Measurements from ENCODE around the gene VIPR1.

VIPR1 gene

DNA sequence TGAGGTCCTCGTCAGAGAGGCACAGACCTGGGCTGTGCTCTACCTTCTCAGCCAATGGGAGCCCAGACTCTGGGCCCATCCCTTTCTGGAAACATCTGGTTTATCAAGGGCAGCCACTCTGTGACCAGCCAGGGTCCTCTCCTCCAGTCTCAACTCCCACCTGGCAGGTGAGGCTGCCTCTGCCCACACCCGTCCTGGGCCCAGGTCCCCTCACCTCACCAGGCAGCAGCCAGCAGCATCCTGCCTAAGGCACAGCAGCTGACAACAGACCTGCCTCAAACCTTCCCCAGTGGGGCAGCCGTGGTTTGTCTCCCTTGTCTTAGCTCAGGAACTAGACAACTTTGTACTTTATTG is 8.7 kb upstream of the VIPR1 start:
- DNase-seq (ENCODE audit: low spot score) = no peak

DNA sequence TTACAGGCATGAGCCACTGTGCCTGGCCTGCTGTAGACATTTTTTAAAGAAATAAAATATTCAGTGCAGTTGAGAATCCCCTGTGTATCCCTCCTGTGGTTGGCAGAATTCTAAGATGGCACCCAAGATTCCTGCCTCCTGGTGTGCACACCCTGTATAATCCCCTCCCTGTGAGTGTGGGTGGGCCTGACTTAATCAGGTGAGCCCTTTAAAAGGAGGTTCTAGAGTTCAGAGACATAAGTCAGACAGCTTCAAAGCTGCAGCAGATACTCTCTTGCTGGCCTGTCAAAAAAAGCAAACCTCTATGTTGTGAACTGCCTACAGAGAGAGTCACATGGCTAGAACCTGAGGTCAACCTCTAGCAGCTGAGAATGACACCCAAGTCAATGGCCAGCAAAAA is 7.0 kb upstream of the VIPR1 start:
- DNase-seq (ENCODE audit: low spot score) = no peak

DNA sequence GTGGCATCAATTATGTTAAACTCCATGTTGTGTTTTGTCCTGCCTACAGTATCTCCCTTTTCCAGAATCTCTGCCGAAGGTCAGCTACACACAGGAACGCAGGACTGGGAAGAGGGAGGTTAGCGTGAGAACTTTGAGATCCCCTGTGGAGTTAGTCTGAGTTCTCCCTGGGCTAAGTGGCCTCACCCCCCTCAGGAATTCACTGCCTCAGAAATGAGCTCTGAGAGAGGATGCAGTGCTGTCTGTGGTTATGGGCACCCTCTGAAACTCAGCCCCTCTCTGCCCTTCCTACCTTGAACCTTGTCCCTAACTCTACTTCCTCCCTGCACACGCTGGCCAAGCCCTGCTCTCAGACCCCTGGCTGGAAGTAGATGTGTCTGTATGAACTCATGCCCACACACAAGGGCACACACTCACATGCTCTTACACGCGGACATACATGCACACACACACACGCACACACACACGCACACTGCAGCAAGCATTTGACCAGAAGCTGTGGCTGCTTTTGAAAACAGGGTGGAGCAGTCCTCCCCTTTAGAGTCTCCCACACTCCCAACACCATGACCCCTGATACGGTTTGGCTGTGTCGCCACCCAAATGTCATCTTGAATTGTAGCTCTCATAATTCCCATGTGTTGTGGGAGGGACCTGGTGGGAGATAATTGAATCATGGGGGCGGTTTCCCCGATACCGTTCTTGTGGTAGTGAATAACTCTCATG is 5.3 kb upstream of the VIPR1 start:
- peak; percentile 27 for DNase-seq (ENCODE audit: low spot score)

DNA sequence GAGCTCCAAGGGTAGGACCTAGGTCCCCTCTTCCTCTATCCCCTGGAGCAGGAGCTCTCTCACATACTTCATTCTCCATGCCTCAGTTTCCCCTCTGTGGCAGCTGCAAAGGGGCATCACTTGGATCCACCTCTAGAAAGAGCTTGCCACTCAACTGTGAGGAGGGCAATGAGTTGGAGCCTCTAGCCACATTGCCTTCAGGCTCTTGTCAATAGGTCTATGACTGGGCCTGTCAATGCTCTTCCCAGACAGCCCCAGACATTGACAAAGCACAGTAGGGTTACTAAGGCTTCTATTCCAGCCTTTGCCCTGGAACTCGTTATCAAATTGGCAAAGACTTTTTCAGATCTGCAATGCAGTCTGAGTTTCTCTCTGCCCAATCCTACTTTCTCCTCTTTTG is 4.4 kb upstream of the VIPR1 start:
- no peak for DNase-seq (ENCODE audit: low spot score)

DNA sequence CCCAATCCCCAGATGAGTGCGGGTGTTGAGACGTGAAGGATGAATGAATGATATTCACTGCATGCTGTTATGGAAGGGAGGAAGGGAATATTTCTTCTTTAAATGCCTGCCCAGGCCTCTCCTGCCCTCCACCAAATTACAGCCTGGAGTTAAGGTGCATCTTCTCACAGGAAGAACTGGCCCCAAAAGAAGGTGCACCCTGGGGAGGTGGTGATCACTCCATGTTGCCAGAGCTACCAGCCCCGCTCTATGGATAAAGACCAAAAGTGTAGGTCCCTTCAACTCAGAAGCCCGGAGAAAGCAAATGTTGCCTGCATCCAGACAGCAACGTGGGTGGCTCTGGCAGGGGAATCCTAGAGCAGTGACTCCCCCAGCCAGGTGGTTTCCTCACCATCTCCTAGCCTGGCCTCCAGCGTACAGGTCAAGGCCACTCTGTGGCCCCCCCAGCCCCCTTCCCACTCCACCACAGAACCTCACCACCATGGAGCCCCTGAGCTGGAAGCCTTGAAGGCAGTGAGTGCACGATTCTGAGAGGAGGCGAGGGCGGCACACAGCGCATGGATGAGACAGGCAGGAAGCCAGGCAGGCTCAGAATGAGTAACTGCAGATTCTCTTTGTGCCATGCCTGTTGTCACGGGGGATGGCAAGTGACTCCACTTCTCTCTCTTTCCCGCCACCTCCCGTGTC is 3.5 kb upstream of the VIPR1 start:
- peak; percentile 77 for DNase-seq (ENCODE audit: low spot score)

DNA sequence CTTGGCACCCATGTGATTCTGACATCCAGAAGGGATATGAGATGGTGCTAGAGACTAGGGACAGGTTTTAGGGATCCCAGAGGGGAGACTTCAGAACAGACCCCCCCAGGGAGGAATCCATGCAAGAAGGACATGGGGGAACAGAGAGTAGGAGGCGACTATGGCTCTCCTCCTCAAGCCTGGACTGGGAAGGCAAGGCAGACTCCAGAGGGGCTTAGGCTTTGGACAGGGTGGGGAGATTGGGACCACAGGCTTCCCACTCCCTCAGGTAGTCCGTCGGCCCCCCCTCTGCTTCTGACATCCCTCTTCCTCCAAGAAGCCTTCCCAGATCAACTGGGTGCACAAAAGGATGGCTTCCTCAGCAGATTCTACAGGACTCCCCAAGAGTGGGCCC is 3.0 kb upstream of the VIPR1 start:
- DNase-seq (ENCODE audit: low spot score) = no peak

DNA sequence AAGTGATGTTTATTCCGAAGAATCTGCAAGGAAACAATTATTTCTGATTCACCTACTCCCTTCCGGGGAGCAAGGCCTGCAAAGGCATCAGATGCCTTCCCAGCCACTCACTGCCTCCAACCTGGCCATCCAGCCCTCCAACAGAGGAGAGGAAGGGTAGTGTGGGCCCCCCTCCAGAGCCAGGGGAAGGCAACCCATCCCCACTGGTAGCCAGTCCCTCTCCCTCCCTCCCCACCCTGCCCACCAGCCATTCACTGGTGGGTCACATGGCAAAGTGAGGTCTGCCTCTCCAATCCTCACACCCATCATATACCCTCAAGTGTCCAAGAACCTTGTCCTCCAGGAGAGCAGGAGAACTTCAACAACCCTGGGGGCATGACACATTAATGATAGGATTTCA is 2.4 kb upstream of the VIPR1 start:
- no peak for DNase-seq (ENCODE audit: low spot score)

DNA sequence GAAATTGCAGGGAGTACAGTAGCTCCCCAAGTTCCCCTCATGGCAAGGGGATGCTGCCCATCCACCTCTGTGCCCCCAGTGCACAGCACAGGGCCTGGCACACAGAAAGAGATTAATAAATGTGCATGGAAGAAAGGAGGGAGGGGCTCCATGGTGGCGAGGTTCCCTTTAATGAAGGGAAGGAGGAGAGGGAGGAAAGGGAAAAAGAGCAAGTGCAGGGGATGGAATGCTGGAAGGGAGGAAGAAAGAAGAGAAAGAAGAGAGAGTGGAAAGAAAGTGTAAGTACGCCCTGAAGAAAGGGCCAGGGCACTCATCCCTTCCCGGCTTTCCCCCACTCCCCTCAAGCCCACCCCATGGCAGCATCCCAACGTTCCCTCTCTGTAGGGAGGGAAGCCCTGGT is 1.5 kb upstream of the VIPR1 start:
- no peak for DNase-seq (ENCODE audit: low spot score)

DNA sequence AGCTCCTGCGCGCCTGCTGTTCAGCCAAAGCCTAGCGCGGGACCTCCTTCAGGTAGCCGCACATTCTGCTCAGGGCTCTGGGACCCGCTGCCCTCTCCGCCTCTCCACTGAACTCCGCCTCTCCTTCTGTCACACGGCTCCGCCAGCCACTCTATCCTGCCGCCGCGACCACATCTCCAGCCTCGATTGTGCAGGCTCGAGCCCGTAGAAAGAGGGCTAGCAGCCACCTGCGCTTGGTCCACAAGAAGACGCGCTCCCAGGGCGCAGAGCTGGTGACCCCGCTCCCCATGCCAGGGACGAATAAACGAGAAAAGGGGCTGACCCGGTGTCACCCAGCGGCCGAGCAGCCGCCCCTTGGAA is 1.1 kb upstream of the VIPR1 start:
- DNase-seq (ENCODE audit: low spot score) = no peak

DNA sequence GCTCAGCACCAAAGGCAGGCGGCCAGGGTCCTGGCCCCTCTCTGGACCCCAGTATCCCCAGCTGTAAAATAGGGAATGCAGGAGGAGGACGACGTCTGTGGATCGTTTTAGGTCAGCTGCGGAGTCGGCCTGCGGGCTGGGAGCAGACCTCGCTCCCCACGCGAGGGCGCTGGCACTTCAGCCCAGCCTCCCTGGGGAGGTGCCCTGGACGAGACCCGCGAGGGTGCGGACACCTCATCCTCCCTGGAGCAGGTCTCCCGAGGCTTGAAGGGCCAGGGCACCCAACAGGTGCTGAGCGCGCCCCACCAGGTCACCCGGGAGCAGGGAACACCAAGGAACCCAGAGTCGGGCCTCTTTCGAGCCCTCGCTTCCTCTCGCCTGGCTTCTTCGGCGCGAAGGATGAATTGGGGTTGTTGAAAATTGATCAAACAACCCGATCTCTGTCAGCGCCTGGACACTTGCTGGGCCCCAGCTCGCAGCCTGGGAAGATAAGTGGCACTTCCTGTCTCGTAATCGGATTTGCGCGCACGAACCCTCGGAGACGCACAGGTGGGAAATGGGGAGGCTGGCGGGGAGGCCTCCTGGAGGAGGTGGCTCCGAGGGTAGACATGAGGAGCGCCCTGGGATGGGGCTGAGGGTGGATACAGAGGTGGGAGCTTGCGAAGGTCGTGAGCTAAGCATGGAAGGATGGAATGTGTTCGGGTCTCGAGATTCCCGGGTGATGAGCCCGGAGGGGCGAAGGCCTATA is 588 bp upstream of the VIPR1 start:
- DNase-seq (ENCODE audit: low spot score) = peak; percentile 30

DNA sequence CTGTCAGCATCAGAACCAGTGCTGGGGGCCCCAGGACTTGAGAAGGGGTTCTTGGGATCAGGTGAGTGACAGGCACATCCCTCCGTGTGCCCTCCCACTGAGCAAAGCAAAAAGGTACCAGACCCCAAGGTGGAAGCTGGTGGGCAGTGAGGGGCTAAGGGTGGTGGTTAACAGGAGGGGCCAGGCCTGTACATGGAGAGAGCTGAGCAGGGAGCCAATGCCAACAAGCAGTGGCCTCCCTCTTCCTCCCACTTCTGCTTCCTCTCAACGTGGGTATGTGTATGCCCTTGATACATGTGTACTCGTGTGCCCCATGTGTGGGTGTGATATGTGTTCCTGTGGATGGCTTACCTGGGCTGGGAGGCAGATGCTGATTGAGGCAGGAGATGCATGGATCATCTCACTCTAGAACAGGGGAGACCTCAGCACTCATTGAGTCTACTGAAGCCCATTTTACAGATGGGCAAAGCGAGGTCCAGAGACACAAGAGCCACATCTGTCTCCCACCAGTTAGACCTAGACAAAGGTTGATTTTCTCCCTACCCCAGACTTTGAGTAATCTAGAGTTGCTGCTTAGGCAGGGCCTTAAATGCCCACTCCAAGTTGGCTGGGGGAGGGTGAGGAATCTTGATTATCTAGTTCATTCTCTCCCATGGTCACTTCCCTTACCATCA is 945 bp downstream of the VIPR1 start:
- no peak for DNase-seq (ENCODE audit: low spot score)

DNA sequence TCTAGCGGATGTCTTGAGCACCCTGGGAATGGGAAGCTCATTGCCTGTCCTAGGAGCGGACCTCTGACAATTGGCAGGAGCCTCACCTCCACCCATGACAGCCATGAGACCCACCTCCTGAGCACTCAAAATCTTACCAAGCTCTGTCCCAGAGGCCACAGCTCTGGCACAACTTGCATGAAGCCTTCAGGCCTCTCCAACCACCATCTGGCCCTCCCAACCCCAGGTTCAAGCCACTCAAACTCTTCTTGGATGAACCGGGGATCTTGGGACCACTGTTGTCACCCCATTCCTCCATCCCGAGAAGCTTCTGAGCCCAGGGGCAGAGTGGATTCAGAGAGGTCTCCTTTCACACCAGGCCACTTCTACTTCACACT is 1.5 kb downstream of the VIPR1 start:
- DNase-seq (ENCODE audit: low spot score) = no peak

DNA sequence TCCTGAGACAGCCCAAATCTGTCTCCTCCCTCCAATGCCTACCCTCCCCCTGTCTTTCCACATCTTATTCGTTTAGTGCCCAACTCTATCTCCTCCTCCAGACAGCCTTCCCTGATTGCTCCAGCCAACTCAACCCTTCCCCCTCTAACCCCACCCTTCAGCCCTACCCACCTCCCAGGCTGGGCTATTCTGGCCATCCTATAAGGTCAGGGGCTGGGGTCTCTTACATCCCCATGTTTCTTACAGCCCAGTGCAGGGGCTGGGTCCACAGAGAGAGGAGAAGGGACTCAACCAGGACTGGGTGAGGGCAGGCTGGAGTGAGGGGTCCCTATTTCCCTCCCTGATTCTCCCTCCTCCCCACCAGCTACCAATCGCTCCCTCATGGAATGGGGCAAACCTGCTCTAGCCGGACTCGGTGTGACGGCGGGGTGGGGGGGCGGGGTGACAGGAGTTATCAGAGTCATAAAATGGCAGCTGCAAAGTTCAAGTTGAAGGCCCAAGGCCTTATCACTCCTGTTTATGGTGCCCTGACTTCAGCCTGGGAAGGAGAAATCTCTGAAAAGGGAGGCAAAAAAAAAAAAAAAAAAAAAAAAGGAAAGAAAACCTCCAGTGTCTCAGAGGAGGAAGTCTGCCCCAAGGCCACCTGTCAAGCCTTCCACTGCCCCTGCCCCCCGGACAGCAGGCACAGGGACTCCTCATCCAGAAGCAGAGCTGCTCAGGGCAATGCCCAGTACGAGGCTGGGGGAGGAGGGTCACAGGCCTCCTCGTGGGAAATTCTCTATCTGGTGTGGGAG is 2.1 kb downstream of the VIPR1 start:
- DNase-seq (ENCODE audit: low spot score) = no peak

DNA sequence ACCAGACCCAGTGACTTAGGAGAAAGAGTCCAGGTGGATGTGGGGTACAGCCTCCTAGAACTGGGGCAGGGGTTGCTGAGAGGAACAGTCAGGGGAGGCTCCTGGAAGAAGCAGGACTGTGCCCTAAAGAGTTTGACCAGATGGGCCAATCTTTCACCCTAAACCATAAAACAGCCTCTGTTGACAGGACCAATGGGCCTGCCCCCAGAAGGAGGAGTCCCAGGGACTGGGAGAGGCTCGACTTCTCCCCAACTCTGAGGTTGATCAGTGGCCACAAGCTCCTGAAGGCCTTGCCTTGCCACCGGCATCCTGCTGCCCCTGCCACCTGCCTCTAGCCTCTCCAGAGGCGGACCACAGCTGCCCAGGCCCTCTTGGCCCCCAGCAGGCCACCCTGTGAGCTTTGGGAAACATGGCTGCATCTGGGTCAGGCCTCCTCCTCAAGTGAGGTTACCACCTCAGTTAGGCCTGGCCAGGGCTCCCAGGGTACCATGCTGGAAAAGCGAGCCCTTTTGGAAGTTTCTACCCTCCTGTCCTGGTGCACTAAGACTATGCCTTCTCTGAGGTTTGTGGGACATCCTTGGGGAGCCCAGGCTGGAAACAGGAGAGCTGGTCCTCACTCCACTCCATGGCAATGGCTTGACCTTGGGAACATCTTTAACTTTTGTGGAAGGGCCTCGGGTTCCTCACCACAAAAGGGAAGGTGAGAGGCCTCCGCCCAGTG is 2.8 kb downstream of the VIPR1 start:
- DNase-seq (ENCODE audit: low spot score) = no peak

DNA sequence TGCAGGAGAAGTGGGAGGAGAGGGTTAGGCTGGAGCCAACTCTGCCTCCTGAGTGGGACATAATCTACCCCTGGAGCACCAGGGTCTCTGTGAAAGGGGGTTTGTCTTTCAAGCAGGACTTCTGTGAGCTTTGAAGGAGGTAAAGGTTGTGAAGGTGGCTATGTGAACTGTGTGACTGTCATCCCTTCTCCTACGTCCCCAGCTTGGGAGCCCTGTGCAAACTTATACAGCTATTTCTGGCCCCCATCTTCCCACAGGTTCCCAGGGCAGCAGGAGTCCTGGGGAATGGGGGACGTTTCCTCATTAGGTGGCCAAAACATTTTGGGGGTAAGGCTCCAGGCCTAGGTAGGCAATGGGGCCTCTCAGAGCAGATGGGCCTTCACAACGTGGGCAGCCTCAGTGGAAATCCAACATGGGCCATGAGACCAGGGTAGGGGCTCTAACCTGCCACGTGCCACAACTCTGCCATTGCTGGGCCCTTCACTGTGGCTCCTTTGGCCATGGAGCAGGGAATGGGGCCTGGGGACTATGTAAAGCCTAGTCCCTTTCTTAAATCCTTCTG is 3.5 kb downstream of the VIPR1 start:
- DNase-seq (ENCODE audit: low spot score) = no peak

DNA sequence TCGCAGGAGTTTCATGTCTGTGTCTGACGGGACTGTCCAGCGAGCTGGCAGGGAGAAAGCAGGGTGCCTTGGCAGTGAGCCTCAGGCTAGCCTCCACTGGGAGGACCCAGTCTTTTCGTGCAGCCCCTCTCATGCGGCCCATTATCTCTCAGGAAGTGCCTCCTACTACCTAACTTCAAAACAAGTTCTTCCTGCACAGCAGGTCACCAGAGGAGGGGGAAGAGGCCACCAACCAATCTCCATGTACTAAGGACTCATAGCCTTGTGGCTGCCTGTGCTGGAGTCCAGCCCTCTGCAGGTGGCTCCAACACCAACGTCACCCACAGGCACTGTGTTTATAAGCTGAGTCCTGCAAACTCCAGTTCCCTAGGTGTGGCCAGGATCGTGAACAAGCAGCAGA is 4.8 kb downstream of the VIPR1 start:
- DNase-seq (ENCODE audit: low spot score) = no peak

DNA sequence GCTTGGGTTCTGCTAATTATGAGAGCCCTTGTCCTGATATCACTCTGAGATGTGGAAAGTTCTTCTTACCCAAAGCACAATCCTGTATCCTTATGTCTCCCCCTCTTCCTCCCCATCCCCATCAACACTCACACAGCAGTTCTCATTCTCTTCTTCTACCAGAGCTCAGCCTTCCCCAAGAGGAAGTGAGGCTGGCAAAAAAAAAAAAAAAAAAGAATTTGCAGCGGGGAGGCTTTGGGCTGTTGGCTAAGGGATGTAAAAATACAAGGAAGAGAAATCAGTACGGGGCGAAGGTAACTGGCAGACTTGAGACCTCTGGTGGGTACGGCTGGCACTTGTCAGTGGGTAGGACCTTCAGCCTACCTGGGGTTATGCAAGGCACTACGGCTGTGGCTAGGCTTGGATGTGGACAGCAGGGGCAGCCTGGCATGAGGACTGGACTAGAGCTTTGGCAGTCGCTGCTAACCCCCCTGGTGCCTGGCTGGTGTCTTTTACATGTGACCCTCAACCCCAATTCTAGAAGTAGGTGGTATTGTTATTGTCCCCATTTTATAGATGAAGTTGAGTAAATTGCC is 5.4 kb downstream of the VIPR1 start:
- DNase-seq (ENCODE audit: low spot score) = no peak

DNA sequence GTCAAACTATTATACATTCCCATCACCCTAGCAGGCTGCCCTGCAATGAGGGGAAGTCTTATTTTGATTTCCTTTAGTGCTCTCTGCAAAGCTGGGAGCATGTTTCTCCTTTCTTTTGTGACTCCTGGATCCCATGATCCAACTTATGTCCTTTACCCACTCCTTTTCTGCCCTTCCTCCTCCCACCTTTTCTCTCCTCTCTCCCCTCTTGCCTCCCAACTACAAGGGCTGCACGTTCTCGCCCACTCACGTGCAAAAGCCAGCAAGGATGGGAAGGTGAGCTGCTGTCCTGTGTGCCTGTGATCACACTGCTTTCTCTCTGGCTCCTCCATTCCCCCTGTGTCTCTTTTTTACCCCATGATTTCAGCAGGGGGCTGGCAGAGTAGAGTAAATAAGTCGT is 6.1 kb downstream of the VIPR1 start:
- DNase-seq (ENCODE audit: low spot score) = no peak

DNA sequence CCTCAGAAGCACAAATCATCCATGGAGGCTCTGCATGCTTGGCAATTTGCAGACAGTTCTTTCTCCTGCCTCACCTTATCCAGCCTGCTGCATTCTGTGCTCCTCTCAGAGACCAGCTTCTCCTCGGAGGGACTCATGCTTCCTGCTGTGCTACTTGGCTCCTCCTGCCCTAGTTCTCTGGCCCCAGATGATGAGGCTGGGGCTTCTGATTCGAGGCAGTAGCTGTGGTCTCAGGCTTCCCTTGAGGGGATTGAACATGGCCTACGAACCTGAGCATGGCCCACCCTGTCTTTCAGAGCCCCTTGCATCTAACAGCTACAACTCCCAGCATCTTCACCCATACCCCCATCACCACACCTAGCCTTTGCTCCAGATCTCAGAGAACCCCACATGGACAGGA is 6.7 kb downstream of the VIPR1 start:
- no peak for DNase-seq (ENCODE audit: low spot score)

DNA sequence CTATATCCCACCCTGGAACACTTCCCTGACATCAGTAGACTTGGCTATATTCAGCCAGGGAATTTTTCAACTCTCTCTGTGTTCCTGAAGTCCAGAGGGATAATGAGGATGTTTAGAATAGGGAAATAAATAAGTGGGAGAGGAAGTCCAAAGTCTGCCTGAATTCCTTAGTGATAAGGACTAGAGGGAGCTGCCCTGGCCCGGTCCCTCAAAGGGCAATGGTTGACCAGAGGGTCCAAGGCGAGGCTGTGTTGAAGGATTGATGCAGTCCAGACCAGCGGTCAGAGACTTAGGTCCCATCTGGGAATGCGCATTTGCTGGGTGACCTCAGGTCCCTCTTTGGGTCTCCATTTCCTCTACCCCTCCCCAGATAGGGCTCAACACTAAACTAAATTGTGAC is 7.9 kb downstream of the VIPR1 start:
- DNase-seq (ENCODE audit: low spot score) = no peak

DNA sequence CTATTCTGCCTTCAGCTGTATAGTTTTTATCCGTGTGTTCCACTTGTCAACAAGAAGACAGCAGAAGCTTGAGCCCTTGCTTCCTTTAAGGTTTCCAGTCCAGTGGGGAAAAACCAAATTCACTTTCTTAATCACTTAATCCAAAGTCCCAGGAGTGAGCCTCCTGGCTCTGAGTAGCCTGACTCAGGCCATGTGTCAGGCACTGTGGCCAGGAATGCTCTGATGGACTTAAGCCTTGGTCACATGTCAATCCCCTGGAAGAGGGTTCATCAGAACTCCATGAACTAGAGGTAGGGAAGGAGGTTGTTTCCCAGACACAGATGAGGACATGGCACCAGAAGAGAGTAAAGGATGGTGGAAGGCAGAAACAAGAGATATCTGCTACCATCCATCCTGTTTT is 8.8 kb downstream of the VIPR1 start:
- no peak for DNase-seq (ENCODE audit: low spot score)

All from putamen (tissue), 1 donor.